HCT116 (cell line): ENCODE results near the gene GATM. TPM values are rescaled to one million over a fixed set of nuclear protein-coding genes. Genes with fewer than 3 reads are reported as not detected.

Source experiments
- ATAC-seq: fragments of 200-7000 bp; cut with Tn5 transposase; 2 replicates; pipeline ENCODE4 v1.9.1; 2020; ENCODE audit warnings: mild to moderate bottlenecking, moderate library complexity
- BruUV-seq: library from RNA; stranded (reverse); fragments of 400-500 nt; replicated peaks from 2 replicates; lab custom pipeline; 2021; lab: Mats Ljungman, UMichigan
- CTCF ChIA-PET: fragments of 300-600 bp; sonication (Branson Sonifier 250); formaldehyde crosslinking; loops from one replicate; lab custom pipeline; 2021; ENCODE audit warnings: antibody characterized with exemption; lab: Charles Lee
- POLR2A ChIA-PET: fragments of 300-600, 350-600 bp; sonication (Branson Sonifier 250); formaldehyde crosslinking; loops from one replicate; lab custom pipeline; 2021; ENCODE audit warnings: antibody characterized with exemption; lab: Charles Lee
- RAD21 ChIA-PET, 2 experiments: fragments of 300-600 bp; sonication (Branson Sonifier 250); formaldehyde crosslinking; loops; one replicate each; lab custom pipeline; 2023; ENCODE audit warnings: low total read pairs in 2 of 2; ENCODE audit not compliant: uncharacterized antibody in 2 of 2, unreplicated experiment in 2 of 2, low non-redundant PET in 1 of 2; lab: Charles Lee
- DNase-seq: peaks from one replicate; pipeline ENCODE4 v3.0.0-alpha.2; 2010; ENCODE audit warnings: low read depth, low spot score
- H2AFZ ChIP-seq: fragments of 200-600 bp; shearing (Covaris generic), sonication (generic); 2 replicates; pipeline ENCODE4 v1.6.1; 2017; ENCODE audit warnings: low read depth, mixed run types, mixed read lengths, antibody characterized with exemption, low read length; ENCODE audit not compliant: poor library complexity, severe bottlenecking
- H3K27ac ChIP-seq: 2 replicates; pipeline ENCODE4 v1.5.1; 2012; ENCODE audit warnings: low read depth, low read length
- H3K27me3 ChIP-seq: fragments of 200-600 bp; sonication (generic); 2 replicates; pipeline ENCODE4 v1.6.1; 2016; ENCODE audit warnings: mixed run types, low read length, mixed read lengths; ENCODE audit not compliant: insufficient read depth
- H3K36me3 ChIP-seq, 2 experiments: fragments of 200-500 bp in 1 of 2; fragments of 200-600 bp in 1 of 2; sonication (Bioruptor generic) in 1 of 2; sonication (generic) in 1 of 2; 2 replicates each; pipeline versions ENCODE4 v1.5.1 to v1.6.1; 2014 to 2016; ENCODE audit warnings: low read length in 2 of 2, inconsistent platforms in 1 of 2, mixed read lengths in 1 of 2, mixed run types in 1 of 2; ENCODE audit not compliant: insufficient read depth in 2 of 2, control insufficient read depth in 1 of 2
- H3K4me1 ChIP-seq, 2 experiments: fragments of 200-600 bp in 1 of 2; sonication (generic) in 1 of 2; 2 replicates each; pipeline versions ENCODE4 v1.5.1 to v1.6.1; 2012 to 2017; ENCODE audit warnings: low read length in 2 of 2, inconsistent platforms in 1 of 2, mild to moderate bottlenecking in 1 of 2, mixed read lengths in 1 of 2, mixed run types in 1 of 2, moderate library complexity in 1 of 2; ENCODE audit not compliant: insufficient read depth in 2 of 2, control insufficient read depth in 1 of 2
- H3K4me2 ChIP-seq: fragments of 200-600 bp; sonication (generic); 2 replicates; pipeline ENCODE4 v1.6.1; 2017; ENCODE audit warnings: mixed run types, low read length, mixed read lengths
- H3K4me3 ChIP-seq, 2 experiments: fragments of 200-600 bp in 1 of 2; sonication (generic) in 1 of 2; replicated peaks in 1 of 2; 2 replicates each; pipeline ENCODE4 v1.5.1; 2011 to 2016; ENCODE audit warnings: low read length in 2 of 2, control low read depth in 1 of 2, low read depth in 1 of 2, mild to moderate bottlenecking in 1 of 2, mixed read lengths in 1 of 2, mixed run types in 1 of 2
- H3K79me2 ChIP-seq: fragments of 200-600 bp; sonication (generic); 2 replicates; pipeline ENCODE4 v1.6.1; 2017; ENCODE audit warnings: mild to moderate bottlenecking, mixed run types, low read length, moderate library complexity, mixed read lengths; ENCODE audit not compliant: insufficient read depth
- H3K9ac ChIP-seq: fragments of 200-600 bp; sonication (generic); 2 replicates; pipeline ENCODE4 v1.6.1; 2016; ENCODE audit warnings: low read length, mixed read lengths
- H3K9me2 ChIP-seq: fragments of 200-600 bp; sonication (generic), shearing (Covaris generic); 2 replicates; pipeline ENCODE4 v1.6.1; 2017; ENCODE audit warnings: mixed run types, mild to moderate bottlenecking, moderate library complexity; ENCODE audit not compliant: insufficient read depth
- H3K9me3 ChIP-seq, 2 experiments: fragments of 200-500 bp in 1 of 2; fragments of 200-600 bp in 1 of 2; sonication (Bioruptor generic) in 1 of 2; sonication (generic) in 1 of 2; 2 replicates each; pipeline ENCODE4 v1.6.1; 2014 to 2017; ENCODE audit warnings: low read length in 2 of 2, mixed read lengths in 2 of 2, inconsistent platforms in 1 of 2, low read depth in 1 of 2, mild to moderate bottlenecking in 1 of 2, mixed run types in 1 of 2, moderate library complexity in 1 of 2; ENCODE audit not compliant: control insufficient read depth in 1 of 2, insufficient read depth in 1 of 2
- H4K20me1 ChIP-seq: fragments of 200-600 bp; sonication (generic), shearing (Covaris generic); 2 replicates; pipeline ENCODE4 v1.6.1; 2017; ENCODE audit warnings: mixed run types, mild to moderate bottlenecking, moderate library complexity; ENCODE audit not compliant: insufficient read depth
- CBX3 ChIP-seq: IDR thresholded peaks from 2 replicates; pipeline ENCODE4 v1.6.1; 2012; ENCODE audit warnings: low read depth
- CEBPB ChIP-seq: IDR thresholded peaks from 2 replicates; pipeline ENCODE4 v1.6.1; 2012; ENCODE audit warnings: low read depth
- EZH2 ChIP-seq: fragments of 200-600 bp; sonication (generic); IDR thresholded peaks from 2 replicates; pipeline ENCODE4 v1.6.1; 2017; ENCODE audit warnings: antibody characterized with exemption, mixed run types
- FOSL1 ChIP-seq: IDR thresholded peaks from 2 replicates; pipeline ENCODE4 v1.6.1; 2012; ENCODE audit warnings: low read depth
- POLR2A ChIP-seq: IDR thresholded peaks from 2 replicates; pipeline ENCODE4 v1.7.0; 2011; ENCODE audit warnings: borderline replicate concordance; ENCODE audit not compliant: insufficient read depth, insufficient read length; ENCODE audit errors: extremely low read depth
- RAD21 ChIP-seq: IDR thresholded peaks from 2 replicates; pipeline ENCODE4 v1.6.1; 2012; ENCODE audit warnings: low read depth, mild to moderate bottlenecking
- SIN3A ChIP-seq: IDR thresholded peaks from 2 replicates; pipeline ENCODE4 v1.6.1; 2012; ENCODE audit warnings: low read depth
- SP1 ChIP-seq: IDR thresholded peaks from 2 replicates; pipeline ENCODE4 v1.6.1; 2012; ENCODE audit warnings: low read depth
- YY1 ChIP-seq: IDR thresholded peaks from 2 replicates; pipeline ENCODE4 v1.6.1; 2011; ENCODE audit warnings: low read length, low read depth, moderate library complexity, mild to moderate bottlenecking; ENCODE audit not compliant: insufficient replicate concordance; ENCODE audit errors: extremely low read depth
- ZFX ChIP-seq: fragments of 450-650 bp; IDR thresholded peaks from 2 replicates; pipeline ENCODE4 v1.6.1; 2017
- intact Hi-C: fragments of 100-400 bp; cut with micrococcal nuclease; formaldehyde crosslinking; loops from 2 replicates; pipeline ENCODE4 v1.10.0; 2022
- total RNA-seq: library from RNA; stranded (reverse); gene quantifications from one replicate; pipeline ENCODE4 v1.2.1, GENCODE V29; 2021; ENCODE audit not compliant: unreplicated experiment
- TF ChIP-seq, protein P1 (sequence below): IDR thresholded peaks from 2 replicates; pipeline ENCODE4 v1.6.1; 2012; ENCODE audit warnings: low read depth
- TF ChIP-seq, protein P2 (sequence below): IDR thresholded peaks from 2 replicates; pipeline ENCODE4 v1.6.1; 2012

The GATM gene
- total RNA-seq, 1 experiment from 2014 or later = 3.1 TPM

DNA sequence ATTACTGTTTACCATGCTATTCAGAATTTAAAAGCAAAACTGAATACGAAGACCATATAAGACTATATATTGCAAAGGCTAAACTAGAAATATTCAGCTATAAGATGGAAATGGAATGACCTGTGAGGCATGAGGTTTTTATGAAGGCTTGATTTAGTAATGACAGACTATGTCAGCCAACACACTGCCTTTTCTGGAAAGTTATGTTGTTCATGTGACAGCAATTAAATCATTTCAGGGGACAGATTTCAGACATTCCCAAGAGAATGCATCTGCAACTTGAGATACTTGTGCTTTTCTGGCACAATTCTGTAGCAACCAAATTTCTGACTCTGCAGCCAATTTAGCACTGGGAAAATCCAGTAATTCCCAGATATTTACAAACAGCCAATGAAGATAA is 8.6 kb upstream of the GATM start (continued):
- TF ChIP-seq, protein P1, sequence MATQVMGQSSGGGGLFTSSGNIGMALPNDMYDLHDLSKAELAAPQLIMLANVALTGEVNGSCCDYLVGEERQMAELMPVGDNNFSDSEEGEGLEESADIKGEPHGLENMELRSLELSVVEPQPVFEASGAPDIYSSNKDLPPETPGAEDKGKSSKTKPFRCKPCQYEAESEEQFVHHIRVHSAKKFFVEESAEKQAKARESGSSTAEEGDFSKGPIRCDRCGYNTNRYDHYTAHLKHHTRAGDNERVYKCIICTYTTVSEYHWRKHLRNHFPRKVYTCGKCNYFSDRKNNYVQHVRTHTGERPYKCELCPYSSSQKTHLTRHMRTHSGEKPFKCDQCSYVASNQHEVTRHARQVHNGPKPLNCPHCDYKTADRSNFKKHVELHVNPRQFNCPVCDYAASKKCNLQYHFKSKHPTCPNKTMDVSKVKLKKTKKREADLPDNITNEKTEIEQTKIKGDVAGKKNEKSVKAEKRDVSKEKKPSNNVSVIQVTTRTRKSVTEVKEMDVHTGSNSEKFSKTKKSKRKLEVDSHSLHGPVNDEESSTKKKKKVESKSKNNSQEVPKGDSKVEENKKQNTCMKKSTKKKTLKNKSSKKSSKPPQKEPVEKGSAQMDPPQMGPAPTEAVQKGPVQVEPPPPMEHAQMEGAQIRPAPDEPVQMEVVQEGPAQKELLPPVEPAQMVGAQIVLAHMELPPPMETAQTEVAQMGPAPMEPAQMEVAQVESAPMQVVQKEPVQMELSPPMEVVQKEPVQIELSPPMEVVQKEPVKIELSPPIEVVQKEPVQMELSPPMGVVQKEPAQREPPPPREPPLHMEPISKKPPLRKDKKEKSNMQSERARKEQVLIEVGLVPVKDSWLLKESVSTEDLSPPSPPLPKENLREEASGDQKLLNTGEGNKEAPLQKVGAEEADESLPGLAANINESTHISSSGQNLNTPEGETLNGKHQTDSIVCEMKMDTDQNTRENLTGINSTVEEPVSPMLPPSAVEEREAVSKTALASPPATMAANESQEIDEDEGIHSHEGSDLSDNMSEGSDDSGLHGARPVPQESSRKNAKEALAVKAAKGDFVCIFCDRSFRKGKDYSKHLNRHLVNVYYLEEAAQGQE = no peak
- no peak for TF ChIP-seq POLR2A
- no peak for TF ChIP-seq EZH2

DNA sequence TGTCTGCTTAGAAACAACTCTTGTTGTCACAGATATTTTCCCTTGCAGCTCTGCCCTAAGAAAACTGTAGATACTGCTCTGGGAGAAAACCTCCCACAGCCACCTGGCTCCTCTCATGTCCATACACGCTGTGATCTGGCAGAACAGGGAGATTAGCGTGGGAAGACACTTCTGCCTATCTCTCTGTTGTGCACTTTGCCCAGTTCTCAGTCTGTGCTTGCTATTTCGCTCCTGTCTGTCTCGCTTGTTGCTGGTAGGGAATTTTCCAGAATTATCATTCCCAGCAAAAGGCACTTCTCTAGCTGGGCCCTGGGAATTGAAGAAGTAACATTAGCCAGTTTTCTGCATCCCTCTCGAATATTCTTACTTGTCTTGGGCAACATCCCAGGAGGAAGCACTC is 8.1 kb upstream of the GATM start:
- POLR2A ChIA-PET = no interaction called here
- TF ChIP-seq ZFX (no peak), SIN3A (no peak), EZH2 (no peak), POLR2A (no peak), CEBPB (no peak), YY1 (no peak), FOSL1 (no peak), RAD21 (no peak), SP1 (no peak), CBX3 (no peak)
- TF ChIP-seq, protein P2, sequence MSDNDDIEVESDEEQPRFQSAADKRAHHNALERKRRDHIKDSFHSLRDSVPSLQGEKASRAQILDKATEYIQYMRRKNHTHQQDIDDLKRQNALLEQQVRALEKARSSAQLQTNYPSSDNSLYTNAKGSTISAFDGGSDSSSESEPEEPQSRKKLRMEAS = no peak
- no peaks in the 10 kb centered on the region for H3K9me3 ChIP-seq
- H3K4me3 ChIP-seq = no peak overlapping the region
- CTCF ChIA-PET = no interaction called here
- no peak overlapping the region for H3K27ac ChIP-seq
- H3K36me3 ChIP-seq = no peaks in the 10 kb centered on the region
- H3K4me2 ChIP-seq = no peak overlapping the region
- no TSS peak for BruUV-seq
- no peaks in the 10 kb centered on the region for H4K20me1 ChIP-seq
- no peaks in the 10 kb centered on the region for H3K27me3 ChIP-seq
- H3K9ac ChIP-seq = no peak overlapping the region
- no peaks in the 10 kb centered on the region for H3K4me1 ChIP-seq
- ATAC-seq (no peak), DNase-seq (no peak)
- H3K9me2 ChIP-seq = no peaks in the 10 kb centered on the region
- RAD21 ChIA-PET = no interaction called here
- no peaks in the 10 kb centered on the region for H3K79me2 ChIP-seq
- intact Hi-C loops = no loop called here
- no peak overlapping the region for H2AFZ ChIP-seq
